Right lobe of liver (tissue), 4 donors: ENCODE measurements around the gene HOXD1.

Source experiments
- POLR2A ChIP-seq: fragments of 450-650 bp; IDR thresholded peaks from one replicate; pipeline ENCODE4 v1.6.1; 2017; ENCODE audit warnings: antibody characterized with exemption, mild to moderate bottlenecking
- TF ChIP-seq, protein P1 (sequence below), 4 donors: fragments of 200-600 bp in 3 of 4; fragments of 450-650 bp in 1 of 4; IDR thresholded peaks; one replicate each; pipeline versions ENCODE4 v1.5.1 to v1.8.0; 2016 to 2022; ENCODE audit warnings: antibody characterized with exemption in 4 of 4, mild to moderate bottlenecking in 2 of 4
- donor health status: DM: no; HTN: no; CAD: no.
- donor health status: DM: no; HTN: no; CAD: no.
- donor health status: DM: no; HTN: yes; CAD: no.

DNA sequence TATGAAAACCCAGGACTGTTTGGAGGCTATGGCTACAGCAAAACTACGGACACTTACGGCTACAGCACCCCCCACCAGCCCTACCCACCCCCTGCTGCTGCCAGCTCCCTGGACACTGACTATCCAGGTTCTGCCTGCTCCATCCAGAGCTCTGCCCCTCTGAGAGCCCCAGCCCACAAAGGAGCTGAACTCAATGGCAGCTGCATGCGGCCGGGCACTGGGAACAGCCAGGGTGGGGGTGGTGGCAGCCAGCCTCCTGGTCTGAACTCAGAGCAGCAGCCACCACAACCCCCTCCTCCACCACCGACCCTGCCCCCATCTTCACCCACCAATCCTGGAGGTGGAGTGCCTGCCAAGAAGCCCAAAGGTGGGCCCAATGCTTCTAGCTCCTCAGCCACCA, 19.3 kb upstream of the HOXD1 start:
- no peak for TF ChIP-seq POLR2A
- TF ChIP-seq, protein P1, sequence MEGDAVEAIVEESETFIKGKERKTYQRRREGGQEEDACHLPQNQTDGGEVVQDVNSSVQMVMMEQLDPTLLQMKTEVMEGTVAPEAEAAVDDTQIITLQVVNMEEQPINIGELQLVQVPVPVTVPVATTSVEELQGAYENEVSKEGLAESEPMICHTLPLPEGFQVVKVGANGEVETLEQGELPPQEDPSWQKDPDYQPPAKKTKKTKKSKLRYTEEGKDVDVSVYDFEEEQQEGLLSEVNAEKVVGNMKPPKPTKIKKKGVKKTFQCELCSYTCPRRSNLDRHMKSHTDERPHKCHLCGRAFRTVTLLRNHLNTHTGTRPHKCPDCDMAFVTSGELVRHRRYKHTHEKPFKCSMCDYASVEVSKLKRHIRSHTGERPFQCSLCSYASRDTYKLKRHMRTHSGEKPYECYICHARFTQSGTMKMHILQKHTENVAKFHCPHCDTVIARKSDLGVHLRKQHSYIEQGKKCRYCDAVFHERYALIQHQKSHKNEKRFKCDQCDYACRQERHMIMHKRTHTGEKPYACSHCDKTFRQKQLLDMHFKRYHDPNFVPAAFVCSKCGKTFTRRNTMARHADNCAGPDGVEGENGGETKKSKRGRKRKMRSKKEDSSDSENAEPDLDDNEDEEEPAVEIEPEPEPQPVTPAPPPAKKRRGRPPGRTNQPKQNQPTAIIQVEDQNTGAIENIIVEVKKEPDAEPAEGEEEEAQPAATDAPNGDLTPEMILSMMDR (IDR thresholded peaks at IDR 0.05): no peak
